ENCODE data around the gene HABP4.

DNA sequence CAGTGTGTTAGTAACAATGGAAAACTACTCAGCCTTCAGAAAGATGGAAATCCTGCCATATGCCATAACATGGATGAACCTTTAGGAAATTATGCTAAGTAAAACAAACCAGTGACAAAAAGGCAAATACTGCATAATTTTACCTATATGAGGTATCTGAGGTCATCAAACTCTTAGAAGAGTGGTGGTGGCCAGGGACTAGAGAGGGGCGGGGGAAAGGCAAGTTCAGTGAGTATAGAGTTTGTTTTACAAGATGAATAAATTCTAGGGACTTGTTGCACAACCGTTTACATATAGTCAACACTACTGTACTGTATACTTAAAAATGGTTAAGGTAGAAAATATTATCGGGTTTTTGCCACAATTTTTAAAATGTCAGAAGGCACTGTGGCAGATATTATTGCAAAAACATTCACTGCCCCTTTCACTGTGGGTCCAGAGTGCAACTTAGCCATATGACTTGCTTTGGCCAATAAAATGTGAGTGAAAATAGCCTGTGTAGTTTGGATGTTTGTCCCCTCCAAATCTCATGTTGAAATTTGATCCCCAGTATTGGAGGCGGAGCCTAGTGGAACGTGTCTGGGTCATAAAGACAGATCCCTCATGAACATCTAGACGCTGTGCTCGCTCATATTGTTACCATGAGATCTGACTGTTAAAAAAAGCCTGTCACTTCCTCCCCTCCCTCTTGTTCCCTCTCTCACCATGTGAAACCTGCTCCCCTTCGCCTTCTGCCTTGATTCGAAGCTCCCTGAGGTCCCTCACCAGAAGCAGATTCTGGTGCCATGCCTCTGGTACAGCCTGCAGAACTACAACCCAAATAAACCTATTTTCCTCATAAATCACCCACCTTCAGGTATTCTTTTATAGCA lies 41.3 kb upstream of the HABP4 start:
- TF ChIP-seq SIN3A (IDR thresholded peaks at IDR 0.05; ENCODE audit: borderline replicate concordance, insufficient read depth, low read length) (no peak), TAF1 (IDR thresholded peaks at IDR 0.05; ENCODE audit: borderline replicate concordance, insufficient read depth, low read length) (no peak), POLR2AphosphoS5 (IDR thresholded peaks at IDR 0.05; ENCODE audit: low read depth, low read length) (no peak)
- TF ChIP-seq, protein P1, sequence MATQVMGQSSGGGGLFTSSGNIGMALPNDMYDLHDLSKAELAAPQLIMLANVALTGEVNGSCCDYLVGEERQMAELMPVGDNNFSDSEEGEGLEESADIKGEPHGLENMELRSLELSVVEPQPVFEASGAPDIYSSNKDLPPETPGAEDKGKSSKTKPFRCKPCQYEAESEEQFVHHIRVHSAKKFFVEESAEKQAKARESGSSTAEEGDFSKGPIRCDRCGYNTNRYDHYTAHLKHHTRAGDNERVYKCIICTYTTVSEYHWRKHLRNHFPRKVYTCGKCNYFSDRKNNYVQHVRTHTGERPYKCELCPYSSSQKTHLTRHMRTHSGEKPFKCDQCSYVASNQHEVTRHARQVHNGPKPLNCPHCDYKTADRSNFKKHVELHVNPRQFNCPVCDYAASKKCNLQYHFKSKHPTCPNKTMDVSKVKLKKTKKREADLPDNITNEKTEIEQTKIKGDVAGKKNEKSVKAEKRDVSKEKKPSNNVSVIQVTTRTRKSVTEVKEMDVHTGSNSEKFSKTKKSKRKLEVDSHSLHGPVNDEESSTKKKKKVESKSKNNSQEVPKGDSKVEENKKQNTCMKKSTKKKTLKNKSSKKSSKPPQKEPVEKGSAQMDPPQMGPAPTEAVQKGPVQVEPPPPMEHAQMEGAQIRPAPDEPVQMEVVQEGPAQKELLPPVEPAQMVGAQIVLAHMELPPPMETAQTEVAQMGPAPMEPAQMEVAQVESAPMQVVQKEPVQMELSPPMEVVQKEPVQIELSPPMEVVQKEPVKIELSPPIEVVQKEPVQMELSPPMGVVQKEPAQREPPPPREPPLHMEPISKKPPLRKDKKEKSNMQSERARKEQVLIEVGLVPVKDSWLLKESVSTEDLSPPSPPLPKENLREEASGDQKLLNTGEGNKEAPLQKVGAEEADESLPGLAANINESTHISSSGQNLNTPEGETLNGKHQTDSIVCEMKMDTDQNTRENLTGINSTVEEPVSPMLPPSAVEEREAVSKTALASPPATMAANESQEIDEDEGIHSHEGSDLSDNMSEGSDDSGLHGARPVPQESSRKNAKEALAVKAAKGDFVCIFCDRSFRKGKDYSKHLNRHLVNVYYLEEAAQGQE (IDR thresholded peaks at IDR 0.05; ENCODE audit: insufficient read depth in 1 of 2, low read depth in 2 of 2, low read length in 2 of 2) = no peak

Data from PFSK-1 (cell line).